Calu3 (cell line): ENCODE results near the gene ZNF407. TPM values are rescaled to one million over a fixed set of nuclear protein-coding genes. Genes with fewer than 3 reads are reported as not detected.

ENCODE experiments used
- BruUV-seq: library from RNA; stranded (reverse); fragments of 400-500 nt; replicated peaks from 2 replicates; lab custom pipeline; 2021; lab: Mats Ljungman, UMichigan
- CTCF ChIA-PET: fragments of 300-600 bp; sonication (Branson Sonifier 250); formaldehyde crosslinking; loops from one replicate; lab custom pipeline; 2022; ENCODE audit warnings: antibody characterized with exemption; lab: Charles Lee
- DNase-seq: peaks from one replicate; pipeline ENCODE4 v3.0.0; 2022
- H3K27ac Mint-ChIP-seq: one replicate; pipeline ENCODE4 v1.8.0; 2022; ENCODE audit warnings: mixed read lengths; ENCODE audit not compliant: unreplicated experiment
- H3K27me3 Mint-ChIP-seq: one replicate; pipeline ENCODE4 v1.8.0; 2022; ENCODE audit warnings: mixed read lengths; ENCODE audit not compliant: unreplicated experiment
- H3K36me3 Mint-ChIP-seq: one replicate; pipeline ENCODE4 v1.8.0; 2022; ENCODE audit warnings: mild to moderate bottlenecking, moderate library complexity, mixed read lengths; ENCODE audit not compliant: insufficient read depth, unreplicated experiment
- H3K4me1 Mint-ChIP-seq: one replicate; pipeline ENCODE4 v1.8.0; 2022; ENCODE audit warnings: mild to moderate bottlenecking, low read depth, mixed read lengths; ENCODE audit not compliant: unreplicated experiment
- H3K4me3 Mint-ChIP-seq: one replicate; pipeline ENCODE4 v1.8.0; 2022; ENCODE audit warnings: mild to moderate bottlenecking, low read depth, moderate library complexity, mixed read lengths; ENCODE audit not compliant: unreplicated experiment
- H3K9me3 Mint-ChIP-seq: one replicate; pipeline ENCODE4 v1.8.0; 2022; ENCODE audit warnings: low read depth, mixed read lengths; ENCODE audit not compliant: unreplicated experiment
- CTCF ChIP-seq: fragments of 200-600 bp; IDR thresholded peaks from one replicate; pipeline ENCODE4 v1.8.0; 2022; ENCODE audit warnings: antibody characterized with exemption; ENCODE audit not compliant: unreplicated experiment
- intact Hi-C: fragments of 100-400 bp; cut with micrococcal nuclease; formaldehyde crosslinking; loops from one replicate; pipeline ENCODE4 v1.10.0; 2022; ENCODE audit not compliant: unreplicated experiment
- total RNA-seq: library from RNA; stranded (reverse); gene quantifications from 2 replicates; pipeline ENCODE4 v1.2.3, GENCODE V29; 2022

Gene ZNF407
- total RNA-seq, 1 experiment from 2014 or later = 17.4 TPM

GRCh38 chr18:74587441-74587840 lies 10.2 kb upstream of the ZNF407 start:
- BruUV-seq = no TSS peak
- no peak overlapping the region for H3K4me3 Mint-ChIP-seq
- CTCF ChIA-PET = no interaction called here
- no peak overlapping the region for H3K27ac Mint-ChIP-seq
- TF ChIP-seq CTCF = no peak
- no peaks in the 10 kb centered on the region for H3K9me3 Mint-ChIP-seq
- intact Hi-C loops = no loop called here
- DNase-seq = no peak
- no peaks in the 10 kb centered on the region for H3K4me1 Mint-ChIP-seq
- no peaks in the 10 kb centered on the region for H3K36me3 Mint-ChIP-seq
- H3K27me3 Mint-ChIP-seq = peaks cover 68% of the 10 kb centered on the region

- H3K4me1 Mint-ChIP-seq = no peaks in the 10 kb centered on the region
- H3K36me3 Mint-ChIP-seq = peaks cover 5% of the 10 kb centered on the region
- no peaks in the 10 kb centered on the region for H3K9me3 Mint-ChIP-seq
- no peak overlapping the region for H3K4me3 Mint-ChIP-seq
- intact Hi-C loops = no loop called here
- no peak for TF ChIP-seq CTCF
- CTCF ChIA-PET = no interaction called here
- no peak for DNase-seq
- no peak overlapping the region for H3K27ac Mint-ChIP-seq
- no TSS peak for BruUV-seq
- H3K27me3 Mint-ChIP-seq = peaks cover 53% of the 10 kb centered on the region
Observed at GRCh38 chr18:74589021-74589420, 8.6 kb upstream of the ZNF407 start.

GRCh38 chr18:74589811-74590210 lies 7.9 kb upstream of the ZNF407 start:
- intact Hi-C loops = no loop called here
- no peak for TF ChIP-seq CTCF
- peaks cover 47% of the 10 kb centered on the region for H3K27me3 Mint-ChIP-seq
- peaks cover 5% of the 10 kb centered on the region for H3K36me3 Mint-ChIP-seq
- H3K4me3 Mint-ChIP-seq = no peak overlapping the region
- BruUV-seq = no TSS peak
- no peaks in the 10 kb centered on the region for H3K4me1 Mint-ChIP-seq
- CTCF ChIA-PET = no interaction called here
- H3K27ac Mint-ChIP-seq = no peak overlapping the region
- no peak for DNase-seq
- no peaks in the 10 kb centered on the region for H3K9me3 Mint-ChIP-seq

GRCh38 chr18:74590671-74591070 lies 7.0 kb upstream of the ZNF407 start:
- peaks cover 38% of the 10 kb centered on the region for H3K27me3 Mint-ChIP-seq
- peaks cover 5% of the 10 kb centered on the region for H3K36me3 Mint-ChIP-seq
- intact Hi-C loops = no loop called here

More at GRCh38 chr18:74590671-74591070, 7.0 kb upstream of the ZNF407 start:
- Mint-ChIP-seq H3K9me3 (no peaks in the 10 kb centered on the region), H3K4me3 (no peak overlapping the region), H3K4me1 (no peaks in the 10 kb centered on the region), H3K27ac (no peak overlapping the region)
- no peak for DNase-seq
- no TSS peak for BruUV-seq
- CTCF ChIA-PET = no interaction called here
- no peak for TF ChIP-seq CTCF
